ENCODE measurements around the gene B3GAT1.
A peak's percentile ranks its signal among the peaks of the same experiment; 100 is the strongest.

Gene B3GAT1

GRCh38 chr11:134371436-134372185 lies 40.4 kb downstream of the B3GAT1 start:
- DNase-seq (ENCODE audit: low spot score), result no peak

GRCh38 chr11:134370526-134371435 lies 41.3 kb downstream of the B3GAT1 start:
- DNase-seq (ENCODE audit: low spot score), result no peak

GRCh38 chr11:134369656-134370525 lies 42.2 kb downstream of the B3GAT1 start:
- no peak for DNase-seq (ENCODE audit: low spot score)

- DNase-seq (ENCODE audit: low spot score), result no peak
Measured at GRCh38 chr11:134367781-134368180, 44.3 kb downstream of the B3GAT1 start.

GRCh38 chr11:134366254-134366653 lies 45.8 kb downstream of the B3GAT1 start:
- no peak for DNase-seq (ENCODE audit: low spot score)

GRCh38 chr11:134365011-134365925 lies 46.8 kb downstream of the B3GAT1 start:
- DNase-seq (ENCODE audit: low spot score), result no peak

GRCh38 chr11:134364261-134364660 lies 47.8 kb downstream of the B3GAT1 start:
- DNase-seq (ENCODE audit: low spot score), result no peak

- DNase-seq (ENCODE audit: low spot score), result peak; percentile 30
Measured at GRCh38 chr11:134363592-134363991, 48.5 kb downstream of the B3GAT1 start.

- DNase-seq (ENCODE audit: low spot score), result no peak
Measured at GRCh38 chr11:134363161-134363560, 48.9 kb downstream of the B3GAT1 start.

- DNase-seq (ENCODE audit: low spot score), result no peak
Measured at GRCh38 chr11:134362192-134362901, 49.7 kb downstream of the B3GAT1 start.

GRCh38 chr11:134361661-134362060 lies 50.4 kb downstream of the B3GAT1 start:
- DNase-seq (ENCODE audit: low spot score), result no peak

GRCh38 chr11:134360050-134360835 lies 51.8 kb downstream of the B3GAT1 start:
- peak; percentile 59 for DNase-seq (ENCODE audit: low spot score)

- DNase-seq (ENCODE audit: low spot score), result no peak
Measured at GRCh38 chr11:134359646-134360045, 52.4 kb downstream of the B3GAT1 start.

- no peak for DNase-seq (ENCODE audit: low spot score)
Measured at GRCh38 chr11:134358856-134359490, 53.1 kb downstream of the B3GAT1 start.

GRCh38 chr11:134358165-134358855 lies 53.7 kb downstream of the B3GAT1 start:
- DNase-seq (ENCODE audit: low spot score), result no peak

GRCh38 chr11:134357545-134357839 lies 54.5 kb downstream of the B3GAT1 start:
- DNase-seq (ENCODE audit: low spot score), result no peak

GRCh38 chr11:134356656-134357544 lies 55.1 kb downstream of the B3GAT1 start:
- no peak for DNase-seq (ENCODE audit: low spot score)

GRCh38 chr11:134355656-134356055 lies 56.4 kb downstream of the B3GAT1 start:
- no peak for DNase-seq (ENCODE audit: low spot score)
